LHCN-M2 (cell line): ENCODE results near the gene MRM2. TPM values are rescaled to one million over a fixed set of nuclear protein-coding genes. Genes with fewer than 3 reads are reported as not detected.

Experiments used
- DNase-seq: peaks from one replicate; pipeline ENCODE4 v3.0.0-alpha.2; 2012; ENCODE audit warnings: low read depth
- total RNA-seq: library from RNA; depleted of rRNA; stranded (reverse); fragments of >200 nt; gene quantifications from 2 replicates; pipeline ENCODE4 v1.2.3, GENCODE V29; 2014

MRM2 gene
- total RNA-seq, 1 experiment from 2014 or later = 40.0 TPM

DNA sequence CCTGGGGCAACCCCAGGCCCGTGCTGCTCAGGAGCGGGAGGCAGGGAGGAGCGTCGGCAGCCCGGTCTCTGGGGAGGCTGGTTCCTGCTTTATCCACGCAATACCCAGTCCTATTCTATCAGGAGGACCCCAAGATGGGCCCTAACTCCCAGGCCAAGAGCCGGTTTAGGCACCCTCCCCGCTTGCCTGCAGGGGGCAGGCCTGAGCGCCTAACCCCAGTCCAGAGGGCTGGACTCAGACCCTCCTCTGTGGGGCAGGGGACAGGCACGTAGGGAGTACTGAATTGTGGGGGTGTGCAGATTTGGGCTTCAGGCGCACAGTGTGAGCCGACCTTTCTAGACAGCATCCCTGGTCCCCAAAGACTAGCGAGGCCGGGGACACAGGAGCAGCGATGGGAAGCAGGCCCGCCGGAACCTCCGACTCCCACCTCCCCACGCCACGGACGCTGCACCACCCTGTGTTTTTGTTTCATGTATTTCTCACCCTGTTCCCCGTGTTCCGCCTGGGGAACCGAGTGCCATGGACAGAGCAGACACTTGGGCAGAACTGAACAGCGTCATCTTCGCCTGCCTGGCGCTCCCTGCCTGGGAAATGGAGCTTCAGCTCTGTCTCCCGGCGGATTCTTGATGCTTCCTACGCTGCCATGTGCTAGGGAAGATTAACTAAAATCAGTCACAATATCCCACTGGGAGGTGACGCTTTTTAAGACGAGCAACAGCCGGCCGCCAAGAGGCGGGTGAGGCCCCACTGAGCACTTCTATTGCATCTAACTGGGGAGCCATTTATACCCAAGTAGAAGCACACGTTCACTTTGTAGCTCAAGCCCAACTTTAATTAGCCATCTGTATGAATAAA, 5.4 kb upstream of the MRM2 start:
- DNase-seq = no peak

DNA sequence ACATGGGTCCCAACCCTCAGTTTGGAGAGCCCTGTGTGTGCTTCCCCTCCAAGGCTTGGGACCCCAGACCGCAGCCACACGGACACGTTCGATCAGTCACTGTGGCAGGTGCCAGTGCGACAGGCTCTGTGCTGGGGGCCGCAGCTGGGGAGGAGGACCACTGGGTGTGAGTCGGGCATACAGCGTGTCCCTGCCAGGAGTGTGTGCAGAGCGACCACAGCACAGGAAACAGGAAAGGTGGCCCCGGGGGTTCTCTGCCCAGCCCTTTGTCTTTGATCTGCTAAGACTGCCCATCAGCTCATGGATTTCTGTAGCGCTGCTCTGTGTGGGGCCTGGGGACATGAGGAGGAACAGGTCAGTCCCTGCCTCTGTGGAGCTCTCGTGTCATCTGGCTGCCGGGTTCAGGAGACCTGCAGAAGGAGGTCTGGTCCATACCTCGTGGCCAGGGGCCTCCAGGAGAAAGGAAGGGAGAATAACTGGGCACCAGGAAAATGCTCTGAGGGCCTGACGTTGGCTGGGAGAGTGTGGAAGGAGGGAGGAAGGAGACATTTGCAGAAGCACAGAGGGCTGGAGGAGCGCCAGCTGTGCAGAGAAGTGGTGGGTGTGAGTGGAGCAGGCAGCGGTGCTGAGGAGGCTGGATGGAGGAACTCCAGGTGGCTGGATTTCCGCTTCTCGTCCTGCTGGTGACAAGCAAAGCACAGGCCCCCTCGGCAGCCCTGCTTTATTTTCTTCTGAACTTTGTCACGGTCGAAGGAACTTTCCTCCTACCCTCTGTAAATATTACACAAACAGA, 4.1 kb upstream of the MRM2 start:
- no peak for DNase-seq

DNA sequence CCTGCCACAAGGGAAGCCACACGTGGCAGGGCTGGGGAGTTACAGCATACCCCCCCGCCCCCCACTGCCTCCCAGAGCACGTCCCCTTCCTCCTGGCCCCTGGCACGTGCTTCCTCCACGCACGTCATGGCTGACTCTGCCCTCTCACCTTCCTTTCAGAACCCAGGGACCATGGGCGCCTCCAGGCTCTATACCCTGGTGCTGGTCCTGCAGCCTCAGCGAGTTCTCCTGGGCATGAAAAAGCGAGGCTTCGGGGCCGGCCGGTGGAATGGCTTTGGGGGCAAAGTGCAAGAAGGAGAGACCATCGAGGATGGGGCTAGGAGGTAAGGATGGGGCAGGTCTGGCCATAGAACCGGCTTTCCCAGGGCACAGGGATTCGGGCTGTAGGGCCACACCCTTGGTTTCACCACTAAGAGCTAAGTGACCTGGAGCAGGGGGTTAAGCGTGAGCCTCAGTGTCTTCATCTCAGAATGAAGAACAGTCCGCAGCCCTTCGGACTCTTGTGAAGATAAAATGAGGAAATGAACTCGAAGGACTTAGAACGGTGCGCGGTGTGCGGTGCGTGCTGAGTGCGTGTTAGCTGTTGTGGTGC, 2.5 kb upstream of the MRM2 start:
- no peak for DNase-seq

DNA sequence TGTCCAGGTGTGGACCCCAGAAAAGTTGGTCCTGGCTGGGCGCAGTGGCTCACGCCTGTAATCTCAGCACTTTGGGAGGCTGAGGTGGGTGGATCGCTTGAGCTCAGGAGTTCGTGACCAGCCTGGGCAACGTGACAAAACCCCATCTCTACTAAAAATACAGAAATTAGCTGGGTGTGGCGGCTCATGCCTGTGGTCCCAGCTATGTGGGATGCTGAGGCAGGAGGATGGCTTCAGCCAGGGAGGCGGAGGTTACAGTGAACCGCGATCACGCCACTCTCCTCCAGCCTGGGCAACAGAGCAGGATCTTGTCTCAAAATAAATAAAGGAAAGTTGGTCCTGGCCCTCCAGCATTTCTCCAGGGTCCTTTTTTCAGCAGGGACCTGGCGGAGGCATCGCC, 1.5 kb upstream of the MRM2 start:
- DNase-seq = no peak

DNA sequence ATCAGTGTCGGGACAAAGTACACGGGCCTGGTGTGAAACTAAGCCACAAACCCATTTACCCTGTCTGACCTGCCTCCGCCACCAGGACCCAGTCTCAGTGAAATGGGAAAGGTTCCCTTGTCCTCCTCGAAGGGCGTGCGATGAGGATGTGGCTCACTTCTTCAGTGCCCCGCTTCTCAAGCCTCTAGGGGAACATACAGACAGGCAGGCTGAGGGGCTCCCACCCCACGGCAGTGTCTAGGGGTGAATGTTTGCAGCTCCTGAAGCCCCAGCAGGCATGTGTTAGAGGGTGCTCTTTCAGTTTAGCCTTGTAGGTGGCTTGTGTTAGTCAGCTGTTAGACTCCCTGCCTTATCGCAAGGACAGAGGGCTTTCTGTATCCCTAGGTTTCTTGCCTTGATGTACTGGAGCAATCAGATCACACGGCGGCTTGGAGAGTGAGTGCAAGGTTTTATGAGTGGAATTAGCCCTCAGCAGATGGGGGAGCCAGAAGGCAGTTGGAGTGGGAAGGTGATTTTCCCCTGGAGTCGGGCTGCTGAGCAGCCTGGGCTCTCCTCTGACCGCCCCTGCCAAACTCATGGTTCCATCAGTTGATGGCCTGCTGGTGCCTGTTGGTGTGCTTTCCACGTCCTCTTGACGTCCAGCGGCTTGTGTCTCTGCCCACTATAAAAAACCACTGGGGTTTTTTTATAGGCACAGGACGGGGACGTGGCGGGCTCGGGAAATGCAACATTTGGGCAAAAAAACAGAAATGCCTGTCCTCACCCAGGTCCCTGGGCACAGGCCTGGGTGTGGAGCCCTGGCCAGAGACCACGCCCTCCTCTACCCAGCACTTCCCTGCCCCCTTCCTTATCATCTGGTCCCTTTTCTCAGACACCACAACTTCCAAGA, 780 bp upstream of the MRM2 start:
- peak; percentile 40 for DNase-seq

DNA sequence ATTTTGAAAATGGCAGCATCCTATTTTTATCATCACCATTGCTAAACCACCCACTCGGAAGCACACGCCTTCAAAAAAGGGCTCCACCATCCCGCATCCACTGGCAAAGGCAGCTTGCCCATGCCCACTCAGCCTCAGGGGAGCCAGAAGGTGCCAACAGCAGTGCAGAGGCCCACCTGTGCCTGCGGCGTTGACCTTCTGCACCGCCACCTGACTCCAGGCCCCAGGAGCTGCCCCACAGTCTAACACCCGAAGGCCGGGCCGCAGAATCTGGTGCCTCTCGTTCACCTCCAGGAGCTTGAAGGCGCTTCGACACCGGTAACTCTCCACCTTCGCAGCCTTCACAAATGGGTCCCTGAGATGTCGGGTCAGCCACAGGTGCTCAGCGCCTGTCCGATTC, 2.8 kb downstream of the MRM2 start:
- no peak for DNase-seq

DNA sequence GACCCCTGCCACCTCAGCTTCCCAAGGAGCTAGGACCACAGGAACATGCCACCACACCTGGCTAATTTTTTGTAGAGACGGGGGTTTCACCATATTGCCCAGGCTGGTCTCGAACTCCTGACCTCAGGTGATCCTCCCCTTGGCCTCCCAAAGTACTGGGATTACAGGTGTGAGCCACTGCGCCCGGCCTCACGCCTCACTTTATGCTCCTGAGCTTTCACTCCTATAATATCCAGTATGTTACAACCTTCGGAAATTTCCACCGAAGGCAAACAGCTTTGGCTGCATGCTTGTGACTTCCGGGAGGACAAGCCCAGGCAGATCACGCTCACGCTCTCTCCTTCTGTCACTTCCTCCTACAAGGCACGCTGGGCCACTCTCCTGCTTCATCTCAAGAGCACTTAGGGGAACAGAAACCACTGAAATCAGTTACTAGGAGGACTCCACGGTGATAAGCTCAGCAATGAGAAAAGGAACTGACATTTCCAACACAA, 4.8 kb downstream of the MRM2 start:
- no peak for DNase-seq

DNA sequence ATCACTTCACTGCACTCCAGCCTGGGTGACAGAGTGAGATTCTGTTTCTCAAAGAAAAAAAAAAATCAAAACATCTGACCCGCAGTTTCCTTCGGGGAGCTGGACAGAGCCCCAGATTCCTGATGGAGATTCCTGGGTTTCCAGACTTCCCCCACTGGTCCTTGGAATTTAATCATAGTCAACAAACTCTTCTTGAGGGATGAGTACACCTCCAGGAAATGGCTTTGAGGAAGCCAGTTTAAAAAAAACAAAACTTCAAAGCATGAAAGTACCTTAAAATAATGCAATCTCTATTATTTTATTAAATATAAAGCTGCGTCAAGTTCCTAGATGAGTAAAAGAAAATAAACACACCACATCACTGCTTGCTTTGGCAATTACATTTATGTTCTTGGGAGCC, 8.1 kb downstream of the MRM2 start:
- no peak for DNase-seq

DNA sequence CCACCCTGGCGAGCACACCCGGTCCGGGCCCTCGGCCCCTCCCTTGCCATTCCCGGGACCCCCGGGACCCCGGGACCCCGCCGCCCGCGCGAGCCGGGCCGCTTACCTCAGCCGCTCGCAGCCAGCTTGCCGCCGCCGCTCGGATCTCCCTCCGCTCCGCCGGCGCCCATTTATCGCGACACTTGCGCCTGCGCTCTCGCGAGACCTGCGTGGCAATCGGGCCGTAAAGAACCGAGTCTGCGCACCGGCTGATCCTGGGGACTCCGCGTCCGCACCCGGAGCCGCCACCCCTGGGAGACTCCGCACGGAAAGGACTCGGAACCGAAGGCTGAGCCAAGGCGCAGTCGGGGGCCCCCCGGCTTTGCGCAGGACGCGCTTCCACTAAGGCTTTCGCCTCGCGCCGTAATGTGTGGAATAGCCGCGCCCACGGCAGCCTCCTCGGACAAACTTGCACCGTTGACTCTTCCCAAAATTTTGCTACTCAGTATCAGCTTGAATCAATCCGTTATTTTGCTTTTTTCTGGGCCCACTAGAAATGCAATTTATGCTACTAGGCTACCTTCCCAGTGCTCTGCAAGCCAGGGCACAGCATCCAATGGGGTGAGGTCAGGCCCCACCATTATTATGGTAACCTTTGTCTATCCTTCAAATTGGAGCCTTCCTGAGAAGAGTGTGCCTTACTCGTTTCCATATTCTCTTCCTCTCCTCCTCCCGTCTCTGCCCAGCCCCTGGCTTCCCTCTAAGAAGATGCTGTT, 9.1 kb downstream of the MRM2 start, which contains the start of gene MAD1L1:
Gene MAD1L1 (minus strand): TSS at position 180 of the 755 bp plus-strand sequence. CDS start 2,812 bp downstream, outside the sequence.
- peak; percentile 94 for DNase-seq

DNA sequence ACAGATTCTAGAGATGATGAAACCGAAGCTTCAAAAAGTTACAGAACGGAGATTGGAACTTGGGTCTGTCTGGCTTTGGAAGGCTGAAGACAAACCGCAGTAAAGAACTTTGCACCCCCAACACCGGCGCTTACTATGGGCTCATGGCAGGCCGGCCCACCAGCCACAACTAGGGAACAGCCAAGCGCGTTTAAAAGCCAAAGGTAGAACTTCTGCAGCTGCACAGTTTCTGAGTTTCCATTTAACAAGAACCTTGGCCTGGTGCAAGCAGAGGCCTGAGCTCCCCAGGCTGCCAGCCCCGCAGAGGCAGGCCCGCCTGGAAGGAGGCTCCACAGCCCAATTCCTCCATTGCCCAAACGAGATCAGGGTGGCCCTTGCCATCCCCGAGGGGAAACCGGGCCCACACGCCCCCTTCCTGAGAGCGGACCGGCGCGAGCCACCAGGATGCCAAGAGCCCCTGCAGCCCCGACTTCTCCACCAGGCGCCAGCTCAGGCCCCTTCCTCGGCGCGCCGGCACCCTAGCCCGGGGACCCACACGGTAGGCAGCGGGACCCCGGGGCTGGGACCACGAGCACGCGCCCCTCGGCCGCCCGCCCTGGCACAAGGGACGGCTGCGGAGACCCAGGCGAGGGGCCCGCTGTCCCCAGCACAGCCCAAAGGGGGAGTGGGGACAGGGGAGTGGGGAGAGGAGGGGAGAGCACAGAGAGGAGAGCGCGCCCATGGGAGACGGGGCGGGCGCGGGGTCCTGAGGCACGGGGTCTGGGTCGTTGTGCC, 9.8 kb downstream of the MRM2 start:
- DNase-seq = peak; percentile 21

DNA sequence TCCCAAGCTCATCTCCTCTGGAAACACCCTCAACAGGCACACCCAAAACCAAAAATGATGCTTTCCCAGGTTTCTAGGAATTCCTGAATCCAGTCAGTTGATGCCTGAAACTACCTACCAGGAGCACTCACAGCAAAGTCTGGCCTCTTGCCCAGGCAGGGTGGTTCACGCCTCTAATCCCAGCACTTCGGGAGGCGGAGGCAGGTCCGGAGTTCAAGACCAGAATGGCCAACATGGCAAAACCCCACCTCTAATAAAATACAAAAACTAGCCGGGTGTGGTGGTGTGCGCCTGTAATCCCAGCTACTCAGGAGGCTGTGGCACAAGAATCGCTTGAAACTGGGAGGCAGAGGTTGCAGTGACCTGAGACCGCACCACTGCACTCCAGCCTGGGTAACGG, 11.1 kb downstream of the MRM2 start:
- DNase-seq = no peak

DNA sequence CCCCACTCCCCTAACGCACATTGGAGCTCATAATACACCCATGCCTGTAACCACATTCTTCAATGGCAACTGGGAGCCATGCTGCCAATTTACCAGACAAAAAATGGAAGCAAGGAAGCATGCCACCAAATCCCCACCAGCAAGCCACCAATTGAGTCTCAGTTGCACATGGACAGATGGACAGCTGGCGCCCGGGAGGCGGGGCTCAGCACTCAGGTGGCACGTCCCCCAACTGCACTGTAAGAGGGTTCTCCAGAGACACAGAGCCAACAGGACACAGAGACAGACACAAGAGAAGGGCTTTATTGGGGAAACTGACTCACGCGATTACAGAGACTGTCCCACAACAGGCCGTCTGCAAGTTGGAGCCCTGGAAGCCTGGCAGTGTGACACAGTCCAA, 11.8 kb downstream of the MRM2 start:
- no peak for DNase-seq

DNA sequence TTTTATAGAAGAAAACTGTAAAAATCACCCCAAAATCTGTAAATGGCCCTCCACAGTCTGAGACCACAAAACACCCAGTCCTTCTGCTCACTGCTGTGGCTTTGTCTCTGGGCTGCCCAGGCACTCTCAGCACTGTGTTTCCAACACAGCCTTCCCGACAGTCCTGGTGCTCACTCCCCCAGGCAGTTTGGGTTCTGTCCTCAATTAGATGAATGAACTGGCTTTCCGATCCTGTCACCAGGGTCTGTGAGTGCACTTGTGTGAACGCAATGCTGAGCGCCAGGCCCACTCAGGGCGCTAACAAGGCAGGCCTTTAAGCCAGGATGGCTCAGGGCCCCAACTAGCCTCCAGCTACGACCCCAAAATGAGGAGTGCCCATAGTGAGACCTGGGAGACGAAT, 12.5 kb downstream of the MRM2 start:
- no peak for DNase-seq

DNA sequence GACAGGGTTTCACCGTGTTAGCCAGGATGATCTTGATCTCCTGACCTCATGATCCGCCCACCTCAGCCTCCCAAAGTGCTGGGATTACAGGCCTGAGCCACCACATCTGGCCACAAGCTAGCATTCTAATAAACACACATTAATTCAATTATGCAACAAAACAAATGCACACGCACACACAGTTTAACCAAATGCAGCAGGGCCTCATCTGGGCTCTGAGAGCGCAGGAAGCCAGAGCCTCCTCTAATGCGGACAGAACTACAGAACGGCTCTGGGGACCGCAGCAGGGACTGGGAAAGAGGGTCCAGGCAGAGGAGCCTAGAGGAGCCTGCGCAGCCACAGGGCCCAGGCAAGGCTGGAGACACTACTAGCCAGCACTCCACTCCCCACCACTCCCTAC, 13.1 kb downstream of the MRM2 start:
- DNase-seq = no peak

DNA sequence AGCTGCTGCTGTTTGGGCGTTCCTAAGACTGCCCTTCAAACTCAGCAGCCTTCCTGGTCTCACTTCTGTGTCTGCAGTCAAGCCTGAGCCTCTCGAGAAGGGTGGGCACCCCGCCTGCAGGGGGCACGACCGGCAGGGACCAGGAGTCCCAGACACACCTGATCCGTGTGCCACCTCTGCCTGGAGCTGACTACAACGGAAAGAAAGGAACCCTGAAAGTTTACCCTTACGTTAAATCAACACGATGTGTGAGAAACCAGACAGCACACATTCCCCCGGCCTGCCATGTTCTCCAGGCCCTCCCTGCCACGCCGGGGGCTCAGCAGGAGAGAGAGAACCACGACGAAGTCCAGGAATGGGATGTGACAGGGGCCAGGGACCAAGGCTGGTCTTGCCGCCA, 14.3 kb downstream of the MRM2 start:
- no peak for DNase-seq

DNA sequence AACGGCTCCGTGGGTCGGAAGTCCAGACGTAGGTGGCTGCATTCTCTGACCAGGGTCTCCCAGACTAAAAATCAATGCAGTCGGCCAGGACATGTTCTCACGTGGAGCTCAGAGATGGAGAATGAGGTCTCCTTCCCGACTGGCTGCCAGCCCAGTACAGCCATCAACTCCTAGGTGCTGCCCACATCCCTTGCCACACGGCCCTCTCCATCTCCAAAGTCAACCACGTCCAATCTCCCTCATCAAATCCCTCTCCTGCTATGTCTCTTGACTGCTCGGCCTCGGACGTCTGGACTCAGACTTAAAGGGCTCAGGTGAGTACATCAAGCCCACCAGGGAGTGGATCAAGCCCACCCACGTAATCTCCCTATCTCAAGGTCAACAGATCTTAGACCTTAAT, 16.2 kb downstream of the MRM2 start:
- DNase-seq = no peak

DNA sequence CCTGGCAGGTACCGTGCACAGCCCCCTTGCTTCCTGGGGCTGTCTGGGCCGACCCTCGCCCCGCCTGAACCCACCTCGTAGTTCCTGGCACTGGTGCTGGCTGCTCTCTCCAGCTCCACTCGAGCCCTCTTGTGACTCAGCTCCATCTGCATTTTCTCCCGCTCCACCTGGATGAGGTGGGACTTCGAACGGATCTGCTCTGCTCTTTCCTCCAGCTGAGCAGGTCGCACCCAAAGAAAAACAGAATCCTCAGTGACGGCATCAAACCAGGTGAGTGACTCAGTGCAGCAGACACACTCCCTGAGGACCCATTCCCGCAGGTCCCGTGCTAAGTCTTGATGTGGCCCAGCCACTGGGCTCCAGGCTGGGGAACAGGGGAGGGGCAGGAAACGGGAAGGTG, 16.7 kb downstream of the MRM2 start:
- DNase-seq = no peak

DNA sequence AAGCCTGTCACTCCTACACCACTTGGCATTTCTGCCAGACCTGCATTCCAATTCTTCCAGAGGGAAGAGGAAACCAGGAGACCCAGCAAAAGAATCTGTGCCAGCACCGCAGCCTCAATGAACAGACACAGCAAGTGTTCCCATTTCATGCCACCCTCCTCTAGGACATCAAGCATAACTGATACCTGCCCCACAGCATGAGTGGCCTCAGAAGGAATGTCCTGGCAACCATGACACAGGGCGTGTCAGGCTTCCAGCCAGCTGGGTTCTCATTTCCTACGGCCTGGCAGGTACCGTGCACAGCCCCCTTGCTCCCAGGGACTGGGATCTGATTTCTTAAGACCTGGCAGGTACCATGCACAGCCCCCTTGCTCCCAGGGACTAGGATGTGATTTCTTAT, 17.1 kb downstream of the MRM2 start:
- no peak for DNase-seq

DNA sequence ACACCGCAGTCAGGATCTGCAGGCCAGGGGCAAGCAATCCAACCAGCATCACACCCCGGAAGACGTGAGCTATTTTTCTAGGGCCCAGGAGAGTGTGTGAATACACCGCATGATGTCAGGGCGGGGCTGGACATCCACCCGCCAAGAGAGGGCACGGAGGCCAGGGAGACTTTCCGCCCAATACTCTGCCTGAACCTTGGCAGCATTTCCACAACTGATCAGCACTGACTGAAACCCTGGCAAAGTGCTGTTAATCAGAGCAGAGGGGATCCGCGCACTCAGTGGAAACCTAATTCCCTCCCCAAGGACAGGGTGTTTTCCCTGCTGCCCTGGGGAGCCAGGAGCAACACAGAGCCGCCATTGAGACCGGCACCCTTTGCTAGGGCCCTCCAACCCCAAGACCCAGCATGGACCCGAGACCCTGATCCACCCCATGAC, 17.5 kb downstream of the MRM2 start:
- no peak for DNase-seq

DNA sequence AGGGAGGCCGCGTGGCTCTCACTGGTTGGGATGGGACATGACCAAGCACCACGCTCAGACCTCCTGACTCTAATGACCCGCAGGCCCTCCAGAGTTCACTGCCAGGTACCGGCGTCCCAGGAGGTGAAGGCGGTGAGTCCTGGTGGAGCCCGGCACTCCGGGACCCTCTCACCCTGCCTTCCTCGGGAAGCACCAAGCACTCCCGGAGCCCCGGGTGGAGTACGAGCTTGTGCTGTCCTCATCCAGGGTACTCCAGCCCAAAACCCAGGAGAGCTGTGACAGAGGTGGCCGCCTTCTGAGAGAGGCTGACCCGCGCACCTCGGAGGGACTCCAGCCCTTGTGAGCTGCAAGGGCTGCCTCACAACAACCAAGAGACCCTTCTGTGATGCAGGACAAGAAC, 18.7 kb downstream of the MRM2 start:
- DNase-seq = no peak
